ENCODE measurements around the gene NFATC1.

NFATC1 gene

GRCh38 chr18:79388043-79388442 lies 7.7 kb upstream of the NFATC1 start:
- TF ChIP-seq TOX (CRISPR knock-in tag; IDR thresholded peaks at IDR 0.05; ENCODE audit: borderline replicate concordance) = no peak
- no peak for TF ChIP-seq BACH2 (CRISPR knock-in tag; IDR thresholded peaks at IDR 0.05; ENCODE audit: borderline replicate concordance)
- no peak for TF ChIP-seq GLIS3 (CRISPR knock-in tag; IDR thresholded peaks at IDR 0.05)
- no peak for TF ChIP-seq SNAI2 (CRISPR knock-in tag; IDR thresholded peaks at IDR 0.05)
- TF ChIP-seq ARNTL (CRISPR knock-in tag; IDR thresholded peaks at IDR 0.05; ENCODE audit: borderline replicate concordance, low read depth) = no peak
- TF ChIP-seq CREB5 (CRISPR knock-in tag; IDR thresholded peaks at IDR 0.05; ENCODE audit: low read depth) = no peak
- no peak for ATAC-seq

- ATAC-seq = no peak
- no peak for TF ChIP-seq RARB (CRISPR knock-in tag; IDR thresholded peaks at IDR 0.05)
- no peak for TF ChIP-seq CSDC2 (CRISPR knock-in tag; IDR thresholded peaks at IDR 0.05)
- TF ChIP-seq PPARA (CRISPR knock-in tag; IDR thresholded peaks at IDR 0.05; ENCODE audit: borderline replicate concordance) = no peak
- no peak for TF ChIP-seq ZNF8 (CRISPR knock-in tag; IDR thresholded peaks at IDR 0.05)
- no peak for TF ChIP-seq TOX (CRISPR knock-in tag; IDR thresholded peaks at IDR 0.05; ENCODE audit: borderline replicate concordance)
Observed at GRCh38 chr18:79389689-79390088, 6.0 kb upstream of the NFATC1 start.

- no peak for ATAC-seq
- TF ChIP-seq PPARA (CRISPR knock-in tag; IDR thresholded peaks at IDR 0.05; ENCODE audit: borderline replicate concordance) (no peak), ZNF8 (CRISPR knock-in tag; IDR thresholded peaks at IDR 0.05) (no peak), GLIS3 (CRISPR knock-in tag; IDR thresholded peaks at IDR 0.05) (no peak), ZC3H10 (CRISPR knock-in tag; IDR thresholded peaks at IDR 0.05) (no peak), ARNTL (CRISPR knock-in tag; IDR thresholded peaks at IDR 0.05; ENCODE audit: borderline replicate concordance, low read depth) (no peak), POU6F1 (CRISPR knock-in tag; IDR thresholded peaks at IDR 0.05; ENCODE audit: borderline replicate concordance, low read depth) (no peak)
Observed at GRCh38 chr18:79392226-79392625, 3.5 kb upstream of the NFATC1 start.

GRCh38 chr18:79393181-79393634 lies 2.5 kb upstream of the NFATC1 start:
- TF ChIP-seq SNAI2 (CRISPR knock-in tag; IDR thresholded peaks at IDR 0.05) (no peak), TSHZ2 (CRISPR knock-in tag; IDR thresholded peaks at IDR 0.05) (no peak), ARNTL (CRISPR knock-in tag; IDR thresholded peaks at IDR 0.05; ENCODE audit: borderline replicate concordance, low read depth) (no peak), TOX (CRISPR knock-in tag; IDR thresholded peaks at IDR 0.05; ENCODE audit: borderline replicate concordance) (no peak), CSDC2 (CRISPR knock-in tag; IDR thresholded peaks at IDR 0.05) (no peak), PPARA (CRISPR knock-in tag; IDR thresholded peaks at IDR 0.05; ENCODE audit: borderline replicate concordance) (no peak), ESRRG (CRISPR knock-in tag; IDR thresholded peaks at IDR 0.05) (no peak), ZNF70 (CRISPR knock-in tag; IDR thresholded peaks at IDR 0.05) (no peak), TCF4 (CRISPR knock-in tag; IDR thresholded peaks at IDR 0.05; ENCODE audit: borderline replicate concordance) (no peak), OSR1 (CRISPR knock-in tag; IDR thresholded peaks at IDR 0.05) (no peak), ISL1 (CRISPR knock-in tag; IDR thresholded peaks at IDR 0.05) (no peak), GLIS3 (CRISPR knock-in tag; IDR thresholded peaks at IDR 0.05) (no peak), CREB5 (CRISPR knock-in tag; IDR thresholded peaks at IDR 0.05; ENCODE audit: low read depth) (no peak), ZC3H10 (CRISPR knock-in tag; IDR thresholded peaks at IDR 0.05) (no peak), PATZ1 (CRISPR knock-in tag; IDR thresholded peaks at IDR 0.05; ENCODE audit: borderline replicate concordance) (no peak), ZNF8 (CRISPR knock-in tag; IDR thresholded peaks at IDR 0.05) (no peak), RARB (CRISPR knock-in tag; IDR thresholded peaks at IDR 0.05) (no peak), ZFP3 (CRISPR knock-in tag; IDR thresholded peaks at IDR 0.05) (no peak), POU6F1 (CRISPR knock-in tag; IDR thresholded peaks at IDR 0.05; ENCODE audit: borderline replicate concordance, low read depth) (no peak)
- ATAC-seq = no peak
